WERI-Rb-1 (cell line): ENCODE results near the gene CCDC13.

Experiments used
- DNase-seq: peaks from one replicate; pipeline ENCODE4 v3.0.0-alpha.2; 2020
- H3K27ac ChIP-seq: fragments of 250-450 bp; sonication (Bioruptor Pico); 2 replicates; pipeline ENCODE4 v1.5.1; 2020; ENCODE audit warnings: mild to moderate bottlenecking, moderate library complexity
- H3K27me3 ChIP-seq: fragments of 250-450 bp; sonication (Bioruptor Pico); 2 replicates; pipeline ENCODE4 v1.5.1; 2021; ENCODE audit warnings: mild to moderate bottlenecking, low read depth, moderate library complexity; ENCODE audit not compliant: insufficient read depth, severe bottlenecking
- H3K36me3 ChIP-seq: fragments of 250-450 bp; sonication (Bioruptor Pico); 2 replicates; pipeline ENCODE4 v1.5.1; 2020; ENCODE audit warnings: mild to moderate bottlenecking, moderate library complexity
- H3K4me3 ChIP-seq: 2 replicates; pipeline ENCODE4 v1.5.1; 2011; ENCODE audit warnings: low read depth, mild to moderate bottlenecking, control low read depth, low read length
- H3K9me3 ChIP-seq: fragments of 250-450 bp; sonication (Bioruptor Pico); 2 replicates; pipeline ENCODE4 v1.5.1; 2021; ENCODE audit warnings: mild to moderate bottlenecking, moderate library complexity; ENCODE audit not compliant: severe bottlenecking
- TF ChIP-seq, protein P1 (sequence below): IDR thresholded peaks from 2 replicates; pipeline ENCODE4 v1.5.1; 2011; ENCODE audit warnings: low read depth, mild to moderate bottlenecking, control low read depth, inconsistent platforms, low read length

CCDC13 gene

DNA sequence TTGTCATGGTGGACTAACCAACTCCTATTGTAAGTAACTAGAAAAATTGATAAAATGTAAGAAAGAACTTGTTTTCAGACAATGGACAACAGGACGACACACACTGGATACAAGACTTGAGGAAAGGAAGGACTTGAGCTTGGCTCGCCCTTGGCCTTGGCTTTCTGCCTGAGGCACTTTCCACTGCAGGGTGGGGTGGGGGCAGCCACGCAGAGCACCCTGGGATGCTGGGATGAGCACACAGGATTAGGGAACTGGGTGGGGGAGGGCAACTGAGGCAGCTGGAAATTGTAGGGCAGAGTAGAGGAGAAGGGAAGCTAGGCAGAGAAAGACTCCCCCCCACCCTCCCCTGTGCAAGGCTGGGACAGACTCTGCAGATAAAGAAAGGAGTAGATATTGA lies 45.0 kb downstream of the CCDC13 start:
- TF ChIP-seq, protein P1, sequence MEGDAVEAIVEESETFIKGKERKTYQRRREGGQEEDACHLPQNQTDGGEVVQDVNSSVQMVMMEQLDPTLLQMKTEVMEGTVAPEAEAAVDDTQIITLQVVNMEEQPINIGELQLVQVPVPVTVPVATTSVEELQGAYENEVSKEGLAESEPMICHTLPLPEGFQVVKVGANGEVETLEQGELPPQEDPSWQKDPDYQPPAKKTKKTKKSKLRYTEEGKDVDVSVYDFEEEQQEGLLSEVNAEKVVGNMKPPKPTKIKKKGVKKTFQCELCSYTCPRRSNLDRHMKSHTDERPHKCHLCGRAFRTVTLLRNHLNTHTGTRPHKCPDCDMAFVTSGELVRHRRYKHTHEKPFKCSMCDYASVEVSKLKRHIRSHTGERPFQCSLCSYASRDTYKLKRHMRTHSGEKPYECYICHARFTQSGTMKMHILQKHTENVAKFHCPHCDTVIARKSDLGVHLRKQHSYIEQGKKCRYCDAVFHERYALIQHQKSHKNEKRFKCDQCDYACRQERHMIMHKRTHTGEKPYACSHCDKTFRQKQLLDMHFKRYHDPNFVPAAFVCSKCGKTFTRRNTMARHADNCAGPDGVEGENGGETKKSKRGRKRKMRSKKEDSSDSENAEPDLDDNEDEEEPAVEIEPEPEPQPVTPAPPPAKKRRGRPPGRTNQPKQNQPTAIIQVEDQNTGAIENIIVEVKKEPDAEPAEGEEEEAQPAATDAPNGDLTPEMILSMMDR: no peak
- H3K9me3 ChIP-seq: peaks cover 4% of the 10 kb centered on the region
- peak; percentile 30 for DNase-seq
- H3K4me3 ChIP-seq: no peak overlapping the region
- H3K27me3 ChIP-seq: no peaks in the 10 kb centered on the region
- no peak overlapping the region for H3K27ac ChIP-seq
- no peaks in the 10 kb centered on the region for H3K36me3 ChIP-seq

- Histone ChIP-seq H3K36me3 (no peaks in the 10 kb centered on the region), H3K27ac (no peak overlapping the region), H3K27me3 (no peaks in the 10 kb centered on the region), H3K9me3 (no peaks in the 10 kb centered on the region), H3K4me3 (no peak overlapping the region)
- TF ChIP-seq, protein P1: no peak
- no peak for DNase-seq
These were observed 47.6 kb downstream of the CCDC13 start for GRCh38 chr3:42725454-42725853.

DNA sequence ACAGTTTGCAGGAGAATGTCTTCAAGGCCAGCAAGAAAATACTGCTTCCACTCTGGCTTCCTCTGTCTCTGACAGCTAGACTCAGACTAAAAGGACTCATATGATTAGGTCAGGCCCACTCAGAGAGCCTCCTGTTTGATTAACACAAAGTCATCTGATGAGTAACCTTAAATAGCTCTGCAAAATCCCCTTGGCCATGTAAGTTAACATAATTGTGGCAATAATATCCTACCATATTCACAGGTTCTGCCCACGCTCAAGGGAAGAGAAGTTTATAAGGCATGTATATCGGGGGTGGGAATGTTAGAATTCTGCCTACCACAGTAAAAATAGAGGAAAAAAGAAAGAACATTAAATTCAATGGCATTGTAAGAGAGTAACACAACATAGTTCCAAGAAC lies 49.8 kb downstream of the CCDC13 start:
- TF ChIP-seq, protein P1: no peak
- no peaks in the 10 kb centered on the region for H3K36me3 ChIP-seq
- DNase-seq: no peak
- no peak overlapping the region for H3K27ac ChIP-seq
- no peaks in the 10 kb centered on the region for H3K27me3 ChIP-seq
- H3K4me3 ChIP-seq: no peak overlapping the region
- H3K9me3 ChIP-seq: no peaks in the 10 kb centered on the region
